ENCODE data around the gene CALN1. TPM values are rescaled to one million over a fixed set of nuclear protein-coding genes. Genes with fewer than 3 reads are reported as not detected.

CALN1 gene
- total and polyA plus RNA-seq, 4 donors = 0.02 to 0.91 (median 0.03) TPM

GRCh38 chr7:72438491-72438890, 26.4 kb upstream of the CALN1 start:
- no peak for DNase-seq
- TF ChIP-seq CTCF (IDR thresholded peaks at IDR 0.05; ENCODE audit: control extremely low read depth, extremely low read depth) = no peak
- peaks cover 0 to 9% (median 0%) of the 10 kb centered on the region in 5 donors for H3K4me1 ChIP-seq (ENCODE audit: control insufficient read depth in 5 of 5, insufficient read depth in 5 of 5, low read length in 5 of 5)
- no peak for ATAC-seq (ENCODE audit: insufficient read depth, low FRiP score)
- H3K27me3 ChIP-seq (ENCODE audit: control insufficient read depth in 3 of 3, insufficient read depth in 3 of 3, low read length in 2 of 3) = no peaks in the 10 kb centered on the region
- H3K4me3 ChIP-seq = no peak overlapping the region
- H3K9me3 ChIP-seq (ENCODE audit: control insufficient read depth in 4 of 4, insufficient read depth in 3 of 4, low read length in 3 of 4) = no peaks in the 10 kb centered on the region
- 84 to 90% methylated on average over 7 of the region's 7 CpGs for WGBS, 2 donors
- no peak overlapping the region for H3K9ac ChIP-seq (ENCODE audit: insufficient read depth in 1 of 2, low read length in 2 of 2)
- H3K27ac ChIP-seq (ENCODE audit: low read depth in 1 of 2, low read length in 1 of 2) = no peak overlapping the region
- H3K36me3 ChIP-seq (ENCODE audit: control insufficient read depth in 4 of 4, insufficient read depth in 4 of 4, low read length in 4 of 4) = no peaks in the 10 kb centered on the region

GRCh38 chr7:72437610-72438009, 25.5 kb upstream of the CALN1 start:
- ATAC-seq (ENCODE audit: insufficient read depth, low FRiP score) = no peak
- peaks cover 0 to 9% (median 0%) of the 10 kb centered on the region in 5 donors for H3K4me1 ChIP-seq (ENCODE audit: control insufficient read depth in 5 of 5, insufficient read depth in 5 of 5, low read length in 5 of 5)
- TF ChIP-seq CTCF (IDR thresholded peaks at IDR 0.05; ENCODE audit: control extremely low read depth, extremely low read depth) = no peak
- no peaks in the 10 kb centered on the region for H3K9me3 ChIP-seq (ENCODE audit: control insufficient read depth in 4 of 4, insufficient read depth in 3 of 4, low read length in 3 of 4)
- no peak overlapping the region for H3K4me3 ChIP-seq
- H3K27ac ChIP-seq (ENCODE audit: low read depth in 1 of 2, low read length in 1 of 2) = no peak overlapping the region
- no peaks in the 10 kb centered on the region for H3K27me3 ChIP-seq (ENCODE audit: control insufficient read depth in 3 of 3, insufficient read depth in 3 of 3, low read length in 2 of 3)
- H3K9ac ChIP-seq (ENCODE audit: insufficient read depth in 1 of 2, low read length in 2 of 2) = no peak overlapping the region
- no peak for DNase-seq
- no peaks in the 10 kb centered on the region for H3K36me3 ChIP-seq (ENCODE audit: control insufficient read depth in 4 of 4, insufficient read depth in 4 of 4, low read length in 4 of 4)

GRCh38 chr7:72437061-72437585, 25.0 kb upstream of the CALN1 start:
- no peaks in the 10 kb centered on the region for H3K9me3 ChIP-seq (ENCODE audit: control insufficient read depth in 4 of 4, insufficient read depth in 3 of 4, low read length in 3 of 4)
- H3K9ac ChIP-seq (ENCODE audit: insufficient read depth in 1 of 2, low read length in 2 of 2) = no peak overlapping the region
- no peaks in the 10 kb centered on the region for H3K36me3 ChIP-seq (ENCODE audit: control insufficient read depth in 4 of 4, insufficient read depth in 4 of 4, low read length in 4 of 4)
- no peak for TF ChIP-seq CTCF (IDR thresholded peaks at IDR 0.05; ENCODE audit: control extremely low read depth, extremely low read depth)
- peaks cover 0 to 9% (median 0%) of the 10 kb centered on the region in 5 donors for H3K4me1 ChIP-seq (ENCODE audit: control insufficient read depth in 5 of 5, insufficient read depth in 5 of 5, low read length in 5 of 5)
- WGBS, 2 donors = 91 to 98% methylated on average over 2 of the region's 2 CpGs
- DNase-seq (no peak), ATAC-seq (ENCODE audit: insufficient read depth, low FRiP score) (no peak)
- H3K27ac ChIP-seq (ENCODE audit: low read depth in 1 of 2, low read length in 1 of 2) = no peak overlapping the region
- no peaks in the 10 kb centered on the region for H3K27me3 ChIP-seq (ENCODE audit: control insufficient read depth in 3 of 3, insufficient read depth in 3 of 3, low read length in 2 of 3)
- H3K4me3 ChIP-seq = no peak overlapping the region

GRCh38 chr7:72435925-72436480, 23.9 kb upstream of the CALN1 start:
- peaks cover 0 to 9% (median 0%) of the 10 kb centered on the region in 5 donors for H3K4me1 ChIP-seq (ENCODE audit: control insufficient read depth in 5 of 5, insufficient read depth in 5 of 5, low read length in 5 of 5)
- DNase-seq = no peak
- no peak for ATAC-seq (ENCODE audit: insufficient read depth, low FRiP score)
- 64 to 75% methylated on average over 5 of the region's 5 CpGs for WGBS, 2 donors
- no peaks in the 10 kb centered on the region for H3K36me3 ChIP-seq (ENCODE audit: control insufficient read depth in 4 of 4, insufficient read depth in 4 of 4, low read length in 4 of 4)
- no peaks in the 10 kb centered on the region for H3K27me3 ChIP-seq (ENCODE audit: control insufficient read depth in 3 of 3, insufficient read depth in 3 of 3, low read length in 2 of 3)
- no peak overlapping the region for H3K27ac ChIP-seq (ENCODE audit: low read depth in 1 of 2, low read length in 1 of 2)
- H3K4me3 ChIP-seq = no peak overlapping the region
- no peaks in the 10 kb centered on the region for H3K9me3 ChIP-seq (ENCODE audit: control insufficient read depth in 4 of 4, insufficient read depth in 3 of 4, low read length in 3 of 4)
- TF ChIP-seq CTCF (IDR thresholded peaks at IDR 0.05; ENCODE audit: control extremely low read depth, extremely low read depth) = no peak
- H3K9ac ChIP-seq (ENCODE audit: insufficient read depth in 1 of 2, low read length in 2 of 2) = no peak overlapping the region
